ENCODE data around the gene PFKP.

Gene PFKP

DNA sequence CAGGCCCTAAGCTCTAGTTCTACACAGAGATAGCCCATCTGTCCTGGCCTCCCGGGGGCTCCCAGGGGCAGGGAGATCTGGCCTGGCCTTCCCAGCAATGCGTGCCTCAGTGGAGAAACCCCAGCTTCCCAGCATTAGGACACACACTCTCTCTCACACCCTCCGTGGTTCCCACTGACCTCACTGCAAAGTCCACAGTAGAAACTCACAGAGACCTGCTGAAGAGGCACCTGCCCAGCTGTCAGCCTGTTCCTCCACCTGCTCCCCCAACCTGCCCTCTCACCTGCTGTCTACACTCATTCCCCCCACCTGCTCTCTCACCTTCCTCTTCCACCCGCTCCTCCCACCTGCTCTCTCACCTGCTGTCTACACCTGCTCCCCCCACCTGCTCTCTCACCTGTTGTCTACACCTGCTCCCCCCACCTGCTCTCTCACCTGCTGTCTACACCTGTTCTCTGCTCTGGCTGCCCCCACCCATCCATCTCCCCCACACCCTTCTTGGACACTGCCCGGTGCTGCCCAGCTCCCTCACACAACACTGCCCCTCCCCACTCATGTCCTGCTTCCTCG, 21.1 kb upstream of the PFKP start:
- H3K4me3 ChIP-seq (replicated peaks in 1 of 2; ENCODE audit: low read depth in 2 of 2, low read length in 2 of 2), result peak overlapping the region in 1 of 2 donors; percentile 21
- no peak for DNase-seq (ENCODE audit: low read depth in 2 of 2)
- TF ChIP-seq, protein P1, sequence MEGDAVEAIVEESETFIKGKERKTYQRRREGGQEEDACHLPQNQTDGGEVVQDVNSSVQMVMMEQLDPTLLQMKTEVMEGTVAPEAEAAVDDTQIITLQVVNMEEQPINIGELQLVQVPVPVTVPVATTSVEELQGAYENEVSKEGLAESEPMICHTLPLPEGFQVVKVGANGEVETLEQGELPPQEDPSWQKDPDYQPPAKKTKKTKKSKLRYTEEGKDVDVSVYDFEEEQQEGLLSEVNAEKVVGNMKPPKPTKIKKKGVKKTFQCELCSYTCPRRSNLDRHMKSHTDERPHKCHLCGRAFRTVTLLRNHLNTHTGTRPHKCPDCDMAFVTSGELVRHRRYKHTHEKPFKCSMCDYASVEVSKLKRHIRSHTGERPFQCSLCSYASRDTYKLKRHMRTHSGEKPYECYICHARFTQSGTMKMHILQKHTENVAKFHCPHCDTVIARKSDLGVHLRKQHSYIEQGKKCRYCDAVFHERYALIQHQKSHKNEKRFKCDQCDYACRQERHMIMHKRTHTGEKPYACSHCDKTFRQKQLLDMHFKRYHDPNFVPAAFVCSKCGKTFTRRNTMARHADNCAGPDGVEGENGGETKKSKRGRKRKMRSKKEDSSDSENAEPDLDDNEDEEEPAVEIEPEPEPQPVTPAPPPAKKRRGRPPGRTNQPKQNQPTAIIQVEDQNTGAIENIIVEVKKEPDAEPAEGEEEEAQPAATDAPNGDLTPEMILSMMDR (IDR thresholded peaks at IDR 0.05; ENCODE audit: low read depth, low read length), result no peak

DNA sequence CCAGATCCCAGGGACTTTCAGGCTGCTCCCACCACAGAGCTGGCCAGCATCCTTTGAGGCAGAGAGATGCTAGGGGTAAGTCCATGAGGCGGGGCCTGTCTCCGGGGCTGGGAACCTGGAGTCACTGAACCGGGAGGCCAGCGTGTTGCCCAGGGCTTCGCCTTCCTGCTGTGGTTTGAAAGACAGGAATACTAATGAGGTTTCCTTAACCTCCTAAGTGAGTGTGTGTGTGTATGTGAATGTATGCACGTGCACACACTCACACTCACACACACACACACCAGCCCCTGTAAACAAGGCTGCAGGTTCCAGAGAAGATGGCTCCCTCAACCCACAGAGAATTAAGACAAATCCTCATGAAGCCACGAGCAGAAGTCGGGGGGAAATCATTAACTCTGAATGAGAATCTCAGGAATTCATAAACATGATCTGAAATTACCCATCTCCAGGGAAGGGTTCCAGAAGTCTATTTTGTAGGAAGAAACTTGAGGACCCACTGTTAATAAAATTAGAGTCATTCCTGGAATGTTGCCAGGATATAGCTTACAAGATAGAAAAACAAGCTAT, 20.3 kb upstream of the PFKP start:
- no peak overlapping the region for H3K4me3 ChIP-seq (replicated peaks in 1 of 2; ENCODE audit: low read depth in 2 of 2, low read length in 2 of 2)
- peak in 1 of 2 donors; percentile 19 for DNase-seq (ENCODE audit: low read depth in 2 of 2)
- TF ChIP-seq, protein P1 (IDR thresholded peaks at IDR 0.05; ENCODE audit: low read depth, low read length), result no peak

DNA sequence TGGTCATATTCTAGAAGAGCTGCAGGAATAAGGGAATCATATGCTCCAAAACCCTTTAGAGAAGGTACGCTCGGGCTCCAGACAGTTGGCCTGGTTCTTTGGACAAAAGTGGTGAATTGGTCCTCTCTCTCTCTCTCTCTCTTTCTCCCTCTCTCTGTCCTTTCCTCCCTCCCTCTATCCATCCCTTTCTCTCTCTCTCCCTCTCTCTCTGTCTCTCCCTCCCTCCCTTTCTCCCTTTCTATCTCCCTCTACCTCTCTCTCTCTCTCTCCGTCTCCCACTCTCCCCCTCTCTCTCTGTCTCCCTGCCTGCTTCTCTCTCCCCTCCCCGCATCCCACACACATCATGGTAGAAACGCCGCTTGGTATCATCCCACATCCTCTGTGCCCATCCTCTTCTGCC, 19.8 kb upstream of the PFKP start:
- no peak for DNase-seq (ENCODE audit: low read depth in 2 of 2)
- TF ChIP-seq, protein P1 (IDR thresholded peaks at IDR 0.05; ENCODE audit: low read depth, low read length), result no peak
- H3K4me3 ChIP-seq (replicated peaks in 1 of 2; ENCODE audit: low read depth in 2 of 2, low read length in 2 of 2), result no peak overlapping the region

DNA sequence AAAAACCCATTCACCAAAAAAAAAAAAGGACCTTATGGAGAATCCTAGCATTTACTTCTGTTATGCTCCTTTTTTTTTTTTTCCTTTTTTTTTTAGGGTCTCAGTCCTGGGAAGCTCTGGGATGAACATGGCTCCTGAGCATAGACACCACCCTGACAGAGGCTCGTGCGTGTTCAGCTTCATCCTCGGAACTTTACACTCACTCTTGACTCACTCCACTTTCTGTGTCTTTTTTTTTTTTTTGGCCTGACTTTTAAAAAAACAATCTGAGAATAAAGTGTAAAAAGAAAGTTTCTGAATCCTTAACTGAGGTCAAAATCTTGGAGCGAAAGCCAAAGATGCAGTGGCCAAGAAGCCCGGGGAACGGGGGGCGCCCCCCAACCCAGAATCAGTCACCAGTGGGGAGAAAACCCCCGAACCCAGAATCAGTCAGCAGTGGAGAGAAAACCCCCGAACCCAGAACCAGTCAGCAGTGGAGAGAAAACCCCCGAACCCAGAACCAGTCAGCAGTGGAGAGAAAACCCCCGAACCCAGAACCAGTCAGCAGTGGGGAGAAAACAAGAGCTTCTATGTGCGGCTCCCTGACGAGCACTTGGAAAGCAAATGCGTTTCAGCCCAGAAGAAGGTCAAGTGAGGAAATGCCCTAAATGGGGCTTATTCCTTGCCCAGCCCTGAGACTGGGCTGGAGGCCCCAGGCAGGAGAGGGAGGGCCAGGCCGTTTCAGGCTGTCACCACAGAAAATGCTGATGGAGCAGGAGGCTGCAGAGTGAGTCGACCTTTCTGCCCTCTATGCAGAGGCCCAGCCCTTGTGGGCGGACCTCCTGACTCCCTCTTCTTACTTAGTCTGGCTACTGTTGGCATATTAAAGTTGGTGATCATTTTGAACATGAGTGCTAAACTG, 19.0 kb upstream of the PFKP start:
- no peak overlapping the region for H3K4me3 ChIP-seq (replicated peaks in 1 of 2; ENCODE audit: low read depth in 2 of 2, low read length in 2 of 2)
- TF ChIP-seq, protein P1 (IDR thresholded peaks at IDR 0.05; ENCODE audit: low read depth, low read length), result no peak
- DNase-seq (ENCODE audit: low read depth in 2 of 2), result peak; percentile 37 to 76

DNA sequence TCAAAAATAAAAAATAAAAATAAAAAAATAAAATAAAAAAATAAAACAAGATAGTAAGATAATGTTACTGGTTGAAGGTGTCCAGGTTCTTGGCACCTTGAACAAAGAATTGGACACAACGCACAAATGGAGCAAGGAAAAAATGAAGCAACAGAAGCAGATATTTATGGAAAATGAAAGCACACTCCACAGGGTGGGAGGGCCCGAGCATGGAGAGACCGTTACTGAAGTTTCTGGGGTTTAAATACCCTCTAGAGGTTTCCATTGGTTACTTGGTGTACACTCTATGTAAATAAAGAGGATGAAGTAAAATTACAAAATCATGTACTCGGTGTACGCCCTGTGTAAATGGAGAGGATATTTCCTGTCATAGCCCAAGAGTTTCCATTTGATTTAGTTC, 15.7 kb upstream of the PFKP start:
- DNase-seq (ENCODE audit: low read depth in 2 of 2), result peak in 1 of 2 donors; percentile 23
- H3K4me3 ChIP-seq (replicated peaks in 1 of 2; ENCODE audit: low read depth in 2 of 2, low read length in 2 of 2), result no peak overlapping the region
- TF ChIP-seq, protein P1 (IDR thresholded peaks at IDR 0.05; ENCODE audit: low read depth, low read length), result no peak

DNA sequence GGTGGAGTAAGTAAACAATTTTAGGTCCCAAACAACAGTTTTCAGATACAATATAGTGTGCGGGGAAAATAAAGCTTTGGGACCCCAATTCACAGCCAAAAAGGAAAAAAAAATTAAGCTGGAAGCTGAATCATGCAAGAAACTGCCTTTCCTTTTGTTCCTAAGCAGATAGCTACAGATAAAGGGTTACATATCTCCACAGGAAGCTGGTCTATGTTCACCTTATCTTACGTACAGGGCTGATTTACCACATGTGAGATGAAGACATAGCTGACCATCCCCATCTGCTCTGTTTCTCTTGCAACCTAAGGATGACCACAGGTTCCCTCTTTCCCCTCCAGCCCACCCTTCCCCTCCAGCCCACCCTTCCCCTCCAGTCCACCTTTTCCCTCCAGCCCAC, 14.2 kb upstream of the PFKP start:
- DNase-seq (ENCODE audit: low read depth in 2 of 2), result no peak
- TF ChIP-seq, protein P1 (IDR thresholded peaks at IDR 0.05; ENCODE audit: low read depth, low read length), result no peak
- H3K4me3 ChIP-seq (replicated peaks in 1 of 2; ENCODE audit: low read depth in 2 of 2, low read length in 2 of 2), result no peak overlapping the region

All from cardiac fibroblast (primary cell).